Chondrocyte (in vitro differentiated cells): ENCODE results near the gene KAT8. TPM values are rescaled to one million over a fixed set of nuclear protein-coding genes. Genes with fewer than 3 reads are reported as not detected.
"Not testable (repeated sequence)": the region's sequence is repeated elsewhere in the genome, so short reads cannot be mapped to it uniquely, and the experiment has no call there.

Experiments used
- DNase-seq: peaks from one replicate; pipeline ENCODE4 v3.0.0; 2021; ENCODE audit warnings: mixed read lengths, low spot score
- H3K27ac Mint-ChIP-seq: one replicate; pipeline ENCODE4 v1.8.0; 2021; ENCODE audit warnings: mild to moderate bottlenecking, moderate library complexity, mixed read lengths; ENCODE audit not compliant: unreplicated experiment
- H3K27me3 Mint-ChIP-seq: 2 replicates; pipeline ENCODE4 v1.8.0; 2021; ENCODE audit warnings: low read depth, mixed read lengths
- H3K36me3 Mint-ChIP-seq: 2 replicates; pipeline ENCODE4 v1.8.0; 2021; ENCODE audit warnings: low read depth, mixed read lengths
- H3K4me1 Mint-ChIP-seq: 2 replicates; pipeline ENCODE4 v1.8.0; 2021; ENCODE audit warnings: low read depth, mild to moderate bottlenecking, mixed read lengths
- H3K4me3 Mint-ChIP-seq: one replicate; pipeline ENCODE4 v1.8.0; 2021; ENCODE audit warnings: mild to moderate bottlenecking, moderate library complexity, mixed read lengths; ENCODE audit not compliant: unreplicated experiment
- H3K9me3 Mint-ChIP-seq: 2 replicates; pipeline ENCODE4 v1.8.0; 2021; ENCODE audit warnings: low read depth, mixed read lengths
- CTCF ChIP-seq: fragments of 200-600 bp; sonication (generic); IDR thresholded peaks from 2 replicates; pipeline ENCODE4 v1.5.0; 2021; ENCODE audit warnings: antibody characterized with exemption, mild to moderate bottlenecking, moderate library complexity
- total RNA-seq: library from RNA; stranded (reverse); gene quantifications from 3 replicates; pipeline ENCODE4 v1.2.1, GENCODE V29; 2021

The KAT8 gene
- total RNA-seq, 1 donor from 2014 or later = 34.7 TPM

GRCh38 chr16:31141489-31142108 lies 24.1 kb downstream of the KAT8 start:
- Mint-ChIP-seq H3K9me3 (no peaks in the 10 kb centered on the region), H3K27me3 (peaks cover 3% of the 10 kb centered on the region), H3K36me3 (no peaks in the 10 kb centered on the region), H3K27ac (peak overlapping the region; percentile 92), H3K4me1 (peaks cover 23% of the 10 kb centered on the region), H3K4me3 (peak overlapping the region; percentile 64)
- no peak for TF ChIP-seq CTCF
- no peak for DNase-seq

- peak; percentile 98 for TF ChIP-seq CTCF
- H3K9me3 Mint-ChIP-seq = no peaks in the 10 kb centered on the region
- no peaks in the 10 kb centered on the region for H3K36me3 Mint-ChIP-seq
- H3K4me3 Mint-ChIP-seq = peak overlapping the region; percentile 64
- peak overlapping the region; percentile 92 for H3K27ac Mint-ChIP-seq
- peak; percentile 99 for DNase-seq
- H3K4me1 Mint-ChIP-seq = peaks cover 23% of the 10 kb centered on the region
- H3K27me3 Mint-ChIP-seq = peaks cover 6% of the 10 kb centered on the region
Measured at GRCh38 chr16:31142109-31143010, 24.9 kb downstream of the KAT8 start.

DNA sequence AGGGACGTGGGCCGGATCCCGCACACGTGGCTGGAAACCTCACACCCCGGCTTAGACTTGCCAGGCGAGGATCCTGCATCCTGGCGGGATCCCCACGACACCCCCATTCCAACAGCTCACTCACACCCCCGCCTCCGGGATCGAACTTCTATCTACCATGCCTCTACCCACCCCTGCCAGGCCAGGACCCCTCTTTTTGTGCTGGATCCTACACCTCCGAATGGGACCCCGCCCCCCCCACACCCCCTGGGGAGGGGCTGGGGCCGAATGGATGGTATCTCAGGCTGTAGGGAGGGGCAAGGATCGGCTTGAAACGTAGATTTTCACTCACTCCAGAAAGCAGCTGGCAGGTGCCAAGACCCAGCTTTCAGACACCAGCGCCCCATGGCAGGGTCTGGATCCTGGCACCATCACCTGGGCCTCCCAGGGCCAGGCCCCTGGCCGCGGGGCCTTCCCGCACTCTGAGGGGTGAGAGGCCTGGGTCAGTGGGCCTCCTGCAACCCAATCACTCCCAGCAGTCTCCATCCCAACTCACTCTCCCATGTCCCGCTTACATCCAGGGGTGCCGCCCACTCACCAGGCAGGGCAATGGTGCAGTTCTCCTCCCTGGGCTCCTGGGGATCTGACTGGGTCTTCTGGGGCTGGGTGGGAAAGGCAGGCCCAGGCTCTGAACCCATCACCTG lies 25.7 kb downstream of the KAT8 start:
- no peak for TF ChIP-seq CTCF
- peaks cover 14% of the 10 kb centered on the region for H3K27me3 Mint-ChIP-seq
- H3K4me1 Mint-ChIP-seq = peaks cover 23% of the 10 kb centered on the region
- peak overlapping the region; percentile 22 for H3K4me3 Mint-ChIP-seq
- H3K27ac Mint-ChIP-seq = no peak overlapping the region
- DNase-seq = no peak
- no peaks in the 10 kb centered on the region for H3K36me3 Mint-ChIP-seq
- H3K9me3 Mint-ChIP-seq = no peaks in the 10 kb centered on the region

- no peak for DNase-seq
- H3K4me3 Mint-ChIP-seq = peak overlapping the region; percentile 30
- TF ChIP-seq CTCF = no peak
- no peaks in the 10 kb centered on the region for H3K36me3 Mint-ChIP-seq
- peak overlapping the region; percentile 54 for H3K27ac Mint-ChIP-seq
- H3K4me1 Mint-ChIP-seq = peaks cover 18% of the 10 kb centered on the region
- H3K27me3 Mint-ChIP-seq = peaks cover 16% of the 10 kb centered on the region
- no peaks in the 10 kb centered on the region for H3K9me3 Mint-ChIP-seq
Measured at GRCh38 chr16:31143694-31144148, 26.3 kb downstream of the KAT8 start.

GRCh38 chr16:31144418-31144817 lies 27.0 kb downstream of the KAT8 start:
- H3K36me3 Mint-ChIP-seq, H3K27ac Mint-ChIP-seq, DNase-seq, H3K4me3 Mint-ChIP-seq, H3K9me3 Mint-ChIP-seq: not testable (repeated sequence)
- peaks cover 17% of the 10 kb centered on the region for H3K27me3 Mint-ChIP-seq
- peaks cover 18% of the 10 kb centered on the region for H3K4me1 Mint-ChIP-seq
